ENCODE measurements around the gene ATXN2. TPM values are rescaled to one million over a fixed set of nuclear protein-coding genes. Genes with fewer than 3 reads are reported as not detected.

The ATXN2 gene
- total and polyA plus RNA-seq, 9 of the 15 experiments (the other 6 are each of a cell fraction or from before 2014, with no cell fraction given) = 16.8 to 67.8 (median 29.3) TPM

- no peak overlapping the region for H3K9ac ChIP-seq (ENCODE audit: insufficient read depth in 1 of 2, low read depth in 2 of 2, low read length in 2 of 2)
- no TSS peak for BruUV-seq (replicated peaks)
- POLR2A ChIA-PET = interaction anchor here (1.6 to 2.5 kb wide), 2 partner anchors 11 to 36 kb away, joined by 6 to 13 read pairs; no protein-coding TSS in a partner anchor
- no peak for ATAC-seq
- 86% methylated on average over 9 of the region's 9 CpGs for WGBS (ENCODE audit: insufficient coverage, low coverage, missing lambda C conversion rate)
- intact Hi-C loops (cut with micrococcal nuclease) (no loop called here), in situ Hi-C loops (cut with MboI) (no loop called here)
- H3K36me3 ChIP-seq (ENCODE audit: control insufficient read depth, insufficient read depth, low read length) = peaks cover 96% of the 10 kb centered on the region
- DNase-seq (ENCODE audit: extremely low read depth in 1 of 4, low spot score in 3 of 4) = no peak
- TF ChIP-seq POLR2AphosphoS5 (IDR thresholded peaks at IDR 0.05; ENCODE audit: control insufficient read depth, insufficient read depth, low read depth, low read length) (peak; percentile 33; the same call in 1 of the 2 replicates), ZNF75A (CRISPR knock-in tag; IDR thresholded peaks at IDR 0.05) (no peak), MEF2A (IDR thresholded peaks at IDR 0.05; ENCODE audit: control insufficient read depth, low read depth, low read length) (no peak)
- H3K79me2 ChIP-seq (ENCODE audit: control insufficient read depth, insufficient read depth, low read length) = peaks cover 29% of the 10 kb centered on the region
- H2AFZ ChIP-seq (ENCODE audit: low read depth, low read length) = no peak overlapping the region
- peaks cover 5% of the 10 kb centered on the region for H3K9me1 ChIP-seq (ENCODE audit: control insufficient read depth, insufficient read depth, low read length)
- no peak overlapping the region for H3K27ac ChIP-seq (ENCODE audit: extremely low read depth, low read depth, low read length)
- CTCF ChIA-PET (ENCODE audit: low intra/inter-chr PET ratio) = interaction anchor here (1.1 kb wide), 1 partner anchor 52 kb away, joined by 4 read pairs; no protein-coding TSS in a partner anchor
- no peak overlapping the region for H3K4me2 ChIP-seq (ENCODE audit: insufficient read depth, low read length)
- no peak for FAIRE-seq
- peaks cover 29% of the 10 kb centered on the region for H4K20me1 ChIP-seq (replicated peaks; ENCODE audit: control insufficient read depth, insufficient read depth, low read length)
- no peaks in the 10 kb centered on the region for H3K9me3 ChIP-seq (replicated peaks; ENCODE audit: control insufficient read depth, insufficient read depth, low read depth, low read length)
- no peaks in the 10 kb centered on the region for H3K27me3 ChIP-seq (ENCODE audit: control insufficient read depth in 2 of 2, insufficient read depth in 2 of 2, low read length in 2 of 2)
- H3K4me3 ChIP-seq = no peak overlapping the region
- peaks cover 14 to 26% of the 10 kb centered on the region in 2 experiments for H3K4me1 ChIP-seq (replicated peaks in 1 of 2; ENCODE audit: control insufficient read depth in 2 of 2, insufficient read depth in 2 of 2, low read length in 2 of 2)
Observed at GRCh38 chr12:111448266-111448830, 150.8 kb downstream of the ATXN2 start.

GRCh38 chr12:111447571-111448265, 151.4 kb downstream of the ATXN2 start:
- peaks cover 14 to 27% of the 10 kb centered on the region in 2 experiments for H3K4me1 ChIP-seq (replicated peaks in 1 of 2; ENCODE audit: control insufficient read depth in 2 of 2, insufficient read depth in 2 of 2, low read length in 2 of 2)
- no peak for TF ChIP-seq ZNF134 (CRISPR knock-in tag; conservative IDR thresholded peaks at IDR 0.05)
- peak; percentile 16 for TF ChIP-seq POLR2B (IDR thresholded peaks at IDR 0.05; ENCODE audit: low read depth, partially characterized antibody)
- TF ChIP-seq SUPT5H (IDR thresholded peaks at IDR 0.05) = peak; percentile 30; the same call in 1 of the 2 replicates
- no peak for TF ChIP-seq TEAD2 (tag; IDR thresholded peaks at IDR 0.05)
- no peak for TF ChIP-seq ZFX (CRISPR knock-in tag; IDR thresholded peaks at IDR 0.05)
- no peak for TF ChIP-seq SMAD3 (CRISPR knock-in tag; conservative IDR thresholded peaks at IDR 0.05)
- TF ChIP-seq POLR2G (IDR thresholded peaks at IDR 0.05; ENCODE audit: low read depth, low read length) = peak; percentile 85
- no peak for TF ChIP-seq CCAR2 (IDR thresholded peaks at IDR 0.05; ENCODE audit: low read depth, low read length)
- peak; percentile 100 for TF ChIP-seq RBM22 (IDR thresholded peaks at IDR 0.05; ENCODE audit: low read depth, low read length, poor library complexity, severe bottlenecking)
- TF ChIP-seq SP2 (IDR thresholded peaks at IDR 0.05; ENCODE audit: extremely low read depth, low read depth, low read length, poor library complexity, severe bottlenecking) = no peak
- TF ChIP-seq ATF4 (CRISPR knock-in tag; IDR thresholded peaks at IDR 0.05) = no peak
- no peak for TF ChIP-seq GABPA (tag; conservative IDR thresholded peaks at IDR 0.05; ENCODE audit: low read depth)

More at GRCh38 chr12:111447571-111448265, 151.4 kb downstream of the ATXN2 start:
- CTCF ChIA-PET (ENCODE audit: low intra/inter-chr PET ratio) = interaction anchor here (0.6 kb wide), 1 partner anchor 143 kb away, joined by 3 read pairs; no protein-coding TSS in a partner anchor
- H3K4me2 ChIP-seq (ENCODE audit: insufficient read depth, low read length) = no peak overlapping the region
- in situ Hi-C loops (cut with MboI) (no loop called here), intact Hi-C loops (cut with micrococcal nuclease) (no loop called here)
- H2AFZ ChIP-seq (ENCODE audit: low read depth, low read length) = no peak overlapping the region
- FAIRE-seq (no peak), ATAC-seq (no peak), DNase-seq (ENCODE audit: extremely low read depth in 1 of 4, low spot score in 3 of 4) (no peak)
- H3K9ac ChIP-seq (ENCODE audit: insufficient read depth in 1 of 2, low read depth in 2 of 2, low read length in 2 of 2) = no peak overlapping the region
- H3K9me3 ChIP-seq (replicated peaks; ENCODE audit: control insufficient read depth, insufficient read depth, low read depth, low read length) = no peaks in the 10 kb centered on the region
- peaks cover 35% of the 10 kb centered on the region for H3K79me2 ChIP-seq (ENCODE audit: control insufficient read depth, insufficient read depth, low read length)
- POLR2A ChIA-PET = interaction anchor here (1.0 to 1.6 kb wide), 2 partner anchors 8 to 11 kb away, joined by 3 to 6 read pairs; no protein-coding TSS in a partner anchor
- no peaks in the 10 kb centered on the region for H3K27me3 ChIP-seq (ENCODE audit: control insufficient read depth in 2 of 2, insufficient read depth in 2 of 2, low read length in 2 of 2)
- H3K36me3 ChIP-seq (ENCODE audit: control insufficient read depth, insufficient read depth, low read length) = peaks cover 98% of the 10 kb centered on the region
- no peak overlapping the region for H3K27ac ChIP-seq (ENCODE audit: extremely low read depth, low read depth, low read length)
- H3K9me1 ChIP-seq (ENCODE audit: control insufficient read depth, insufficient read depth, low read length) = peaks cover 5% of the 10 kb centered on the region
- no TSS peak for BruUV-seq (replicated peaks)
- WGBS (ENCODE audit: insufficient coverage, low coverage, missing lambda C conversion rate) = 92% methylated on average over 26 of the region's 28 CpGs
- no peak overlapping the region for H3K4me3 ChIP-seq
- H4K20me1 ChIP-seq (replicated peaks; ENCODE audit: control insufficient read depth, insufficient read depth, low read length) = peaks cover 35% of the 10 kb centered on the region

Data from K562 (cell line).